Measurements from ENCODE around the gene MRPS12.

MRPS12 gene

DNA sequence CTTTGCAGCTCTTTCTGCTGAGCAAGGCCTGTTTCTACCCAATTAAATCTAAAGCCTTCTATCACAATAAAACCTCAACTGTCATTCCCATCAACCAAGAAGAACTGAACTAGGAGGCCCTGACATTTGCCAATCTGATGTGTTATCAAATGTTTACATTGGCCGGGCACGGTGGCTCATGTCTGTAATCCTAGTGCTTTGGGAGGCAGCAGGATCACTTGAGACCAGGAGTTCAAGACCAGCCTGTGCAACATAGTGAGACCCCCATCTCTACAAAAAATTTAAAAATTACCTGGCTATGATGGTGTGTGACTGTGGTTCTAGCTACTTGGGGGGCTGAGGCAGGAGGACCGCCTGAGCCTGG lies 47.6 kb downstream of the MRPS12 start:
- DNase-seq: no peak

DNA sequence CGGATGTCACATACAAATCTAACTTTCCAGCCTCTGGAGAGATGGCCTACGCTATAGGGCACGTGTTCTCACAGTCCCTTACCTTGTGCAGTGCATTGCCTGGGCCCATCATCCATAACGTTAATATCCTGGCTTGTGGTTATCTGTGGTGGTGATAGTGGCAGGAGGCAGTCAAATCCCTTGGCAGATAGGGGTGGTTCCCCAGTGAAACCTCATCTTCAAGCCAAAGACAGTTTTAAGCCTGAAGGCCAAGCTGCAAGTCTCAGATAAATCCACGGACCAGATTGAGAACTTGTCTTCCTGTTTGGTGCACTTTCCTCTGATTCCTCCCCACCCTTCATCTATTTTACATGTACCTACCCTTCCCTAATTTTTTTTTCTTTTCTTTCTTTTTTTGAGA lies 49.1 kb downstream of the MRPS12 start:
- no peak for DNase-seq

DNA sequence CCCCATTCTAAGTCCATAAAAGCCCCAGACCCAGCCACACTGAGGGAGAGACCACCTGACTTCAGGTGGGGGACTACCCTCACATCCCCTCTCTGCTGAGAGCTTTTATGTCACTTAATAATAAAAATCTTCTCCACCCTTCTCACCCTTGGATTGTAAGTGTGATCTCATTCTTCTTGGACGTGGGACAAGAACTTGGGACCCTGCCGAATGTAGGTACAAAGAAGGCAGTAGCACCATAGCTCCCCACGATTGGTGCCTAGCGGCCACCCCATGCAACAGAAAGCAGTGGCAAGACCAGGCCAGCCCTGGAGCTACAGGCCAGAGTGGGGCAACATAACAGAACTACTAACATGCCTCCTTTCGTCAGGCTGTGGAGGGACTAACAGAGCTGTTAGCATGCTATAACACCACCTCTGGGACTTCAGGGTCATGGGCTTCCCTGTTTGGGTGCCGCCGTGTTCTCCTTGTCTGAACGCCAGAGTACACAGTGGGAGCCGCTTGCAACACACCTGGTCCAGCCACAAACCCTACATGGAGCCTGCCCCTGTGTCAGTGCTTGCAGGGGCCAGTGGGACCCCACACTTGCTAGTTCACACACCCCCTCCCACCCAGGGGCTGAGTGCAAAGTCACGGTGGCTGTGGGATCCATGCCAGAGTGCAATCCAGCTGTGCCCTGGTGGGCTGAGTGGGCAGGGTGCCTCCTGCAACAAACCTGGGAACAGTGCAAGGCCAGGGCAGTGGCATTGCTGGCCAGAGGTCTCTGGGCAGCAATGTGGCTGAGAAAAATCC lies 50.0 kb downstream of the MRPS12 start:
- no peak for DNase-seq

Data from NCI-H446 (cell line).